Measurements from ENCODE around the gene RPL6.

GRCh38 chr12:112420740-112421139, 11.3 kb upstream of the RPL6 start:
- TF ChIP-seq ELK1 (CRISPR knock-in tag; IDR thresholded peaks at IDR 0.05) (no peak), PCBP2 (IDR thresholded peaks at IDR 0.05; ENCODE audit: low read depth, low read length, poor library complexity, severe bottlenecking) (no peak), ZNF274 (IDR thresholded peaks at IDR 0.05; ENCODE audit: borderline replicate concordance, low read depth, low read length) (no peak), MAZ (CRISPR knock-in tag; conservative IDR thresholded peaks at IDR 0.05 in 1 of 2, IDR thresholded peaks at IDR 0.05 in 1 of 2) (no peak), CTCF (IDR thresholded peaks at IDR 0.05 in 2 of 3, conservative IDR thresholded peaks at IDR 0.05 in 1 of 3; ENCODE audit: insufficient read depth in 2 of 3, low read depth in 1 of 3, low read length in 3 of 3) (no peak), TCF3 (CRISPR knock-in tag; IDR thresholded peaks at IDR 0.05) (no peak)

All from K562 (cell line).